Placental epithelial cell (primary cell): ENCODE results near the gene RPS27A. TPM values are rescaled to one million over a fixed set of nuclear protein-coding genes. Genes with fewer than 3 reads are reported as not detected.

Experiments
- total RNA-seq: library from RNA; depleted of rRNA; stranded (reverse); fragments of >200 nt; gene quantifications from 2 replicates; pipeline ENCODE4 v1.2.3, GENCODE V29; 2012

RPS27A gene
- 678 and 775 TPM in 2 replicates for total RNA-seq

GRCh38 chr2:55232084-55232862 is at the start of gene RPS27A, which contains the start of gene CLHC1:
RPS27A (plus strand) TSS chr2:55232688; CDS start chr2:55232825, 137 bp downstream.
CLHC1 (minus strand) TSS chr2:55232293; CDS start chr2:55222411, 9,882 bp downstream.

GRCh38 chr2:55268907-55269644 is 36.6 kb downstream of the RPS27A start, which contains the start of gene MTIF2:
MTIF2 (minus strand) TSS chr2:55269231; CDS start chr2:55263858, 5,373 bp downstream.

Other genes with a start within 250 kb of the RPS27A start
- 181 and 202 TPM in 2 replicates for gene RTN4, start 182.2 kb upstream of the RPS27A start, total RNA-seq
- 8.1 and 9.8 TPM in 2 replicates for gene CLHC1, start 395 bp upstream of the RPS27A start, total RNA-seq
- 32.3 and 42.4 TPM in 2 replicates for gene MTIF2, start 36.5 kb downstream of the RPS27A start, total RNA-seq
- gene CCDC88A, start 187.2 kb downstream of the RPS27A start, total RNA-seq, result 13.9 and 16.5 TPM in 2 replicates